Trophoblast cell (in vitro differentiated cells and primary cell): ENCODE measurements around the gene DENND1B.
A peak's percentile ranks its signal among the peaks of the same experiment; 100 is the strongest.

Source experiments
- DNase-seq, 2 donors: peaks; one replicate each; pipeline ENCODE4 v3.0.0-alpha.2; 2016
- H2AFZ ChIP-seq: 2 replicates; pipeline ENCODE4 v1.6.1; 2013; ENCODE audit warnings: low read length, moderate library complexity, mild to moderate bottlenecking; ENCODE audit not compliant: insufficient read depth, poor library complexity
- H2AK5ac ChIP-seq: 2 replicates; pipeline ENCODE4 v1.6.1; 2013; ENCODE audit warnings: mild to moderate bottlenecking, low read length
- H2BK120ac ChIP-seq: 2 replicates; pipeline ENCODE4 v1.6.1; 2013; ENCODE audit warnings: low read length, mild to moderate bottlenecking, moderate library complexity; ENCODE audit not compliant: insufficient read depth, poor library complexity
- H2BK12ac ChIP-seq: 2 replicates; pipeline ENCODE4 v1.6.1; 2013; ENCODE audit warnings: mild to moderate bottlenecking, low read length, moderate library complexity
- H2BK5ac ChIP-seq: 2 replicates; pipeline ENCODE4 v1.6.1; 2013; ENCODE audit warnings: low read length, low read depth, moderate library complexity, mild to moderate bottlenecking; ENCODE audit not compliant: poor library complexity
- H3K14ac ChIP-seq: 2 replicates; pipeline ENCODE4 v1.6.1; 2013; ENCODE audit warnings: mild to moderate bottlenecking, low read length
- H3K18ac ChIP-seq: 2 replicates; pipeline ENCODE4 v1.6.1; 2013; ENCODE audit warnings: mild to moderate bottlenecking, low read length
- H3K23ac ChIP-seq: 2 replicates; pipeline ENCODE4 v1.6.1; 2013; ENCODE audit warnings: low read length
- H3K27ac ChIP-seq: 2 replicates; pipeline ENCODE4 v1.5.1; 2013; ENCODE audit warnings: low read depth, mild to moderate bottlenecking, inconsistent platforms, low read length, moderate library complexity
- H3K27me3 ChIP-seq: 2 replicates; pipeline ENCODE4 v1.6.1; 2013; ENCODE audit warnings: inconsistent platforms, mild to moderate bottlenecking, low read length, moderate library complexity; ENCODE audit not compliant: insufficient read depth
- H3K36me3 ChIP-seq, 2 experiments: 1 replicate in 1 of 2; 2 replicates in 1 of 2; pipeline ENCODE4 v1.6.1; 2013; ENCODE audit warnings: low read length in 2 of 2, mild to moderate bottlenecking in 2 of 2, moderate library complexity in 1 of 2; ENCODE audit not compliant: insufficient read depth in 2 of 2, control insufficient read depth in 1 of 2
- H3K4ac ChIP-seq: 2 replicates; pipeline ENCODE4 v1.6.1; 2013; ENCODE audit warnings: low read depth, mild to moderate bottlenecking, low read length, moderate library complexity
- H3K4me1 ChIP-seq, 2 experiments: 1 replicate in 1 of 2; 2 replicates in 1 of 2; pipeline ENCODE4 v1.6.1; 2013; ENCODE audit warnings: low read length in 2 of 2, mild to moderate bottlenecking in 2 of 2, moderate library complexity in 1 of 2; ENCODE audit not compliant: insufficient read depth in 2 of 2, control insufficient read depth in 1 of 2
- H3K4me2 ChIP-seq: 2 replicates; pipeline ENCODE4 v1.6.1; 2013; ENCODE audit warnings: inconsistent platforms, mild to moderate bottlenecking, low read length, moderate library complexity
- H3K4me3 ChIP-seq: 2 replicates; pipeline ENCODE4 v1.5.1; 2013; ENCODE audit warnings: mild to moderate bottlenecking, low read depth, low read length, inconsistent platforms
- H3K79me1 ChIP-seq: one replicate; pipeline ENCODE4 v1.6.1; 2013; ENCODE audit warnings: low read length
- H3K79me2 ChIP-seq: 2 replicates; pipeline ENCODE4 v1.6.1; 2013; ENCODE audit warnings: low read length, mild to moderate bottlenecking; ENCODE audit not compliant: control insufficient read depth, insufficient read depth, poor library complexity
- H3K9ac ChIP-seq: 2 replicates; pipeline ENCODE4 v1.6.1; 2013; ENCODE audit warnings: mild to moderate bottlenecking, low read length
- H3K9me3 ChIP-seq: 2 replicates; pipeline ENCODE4 v1.6.1; 2013; ENCODE audit warnings: low read depth, mild to moderate bottlenecking, control low read depth, inconsistent platforms, low read length; ENCODE audit not compliant: insufficient read depth
- H4K12ac ChIP-seq: 2 replicates; pipeline ENCODE4 v1.6.1; 2013; ENCODE audit warnings: low read depth, mild to moderate bottlenecking, low read length, moderate library complexity
- H4K8ac ChIP-seq: 2 replicates; pipeline ENCODE4 v1.6.1; 2013; ENCODE audit warnings: low read depth, mild to moderate bottlenecking, low read length, moderate library complexity
- H4K91ac ChIP-seq: one replicate; pipeline ENCODE4 v1.6.1; 2013; ENCODE audit warnings: low read depth, mild to moderate bottlenecking, low read length, moderate library complexity
- WGBS: extraction: QIAGEN DNeasy Blood & Tissue Kit; methylation state at CpG from one replicate; pipeline ENCODE4 v1.1.7; 2013; ENCODE audit warnings: missing lambda C conversion rate; ENCODE audit not compliant: insufficient read length, insufficient coverage; ENCODE audit errors: extremely low coverage; 5-methylcytosine and 5-hydroxymethylcytosine counted together

The DENND1B gene

GRCh38 chr1:197598935-197599334 is 176.3 kb downstream of the DENND1B start:
- Histone ChIP-seq H2BK12ac (no peak overlapping the region), H2BK120ac (no peak overlapping the region), H4K8ac (no peak overlapping the region), H3K79me2 (no peaks in the 10 kb centered on the region), H3K36me3 (no peaks in the 10 kb centered on the region), H3K9me3 (no peaks in the 10 kb centered on the region), H2BK5ac (no peak overlapping the region), H4K91ac (no peak overlapping the region), H3K27ac (no peak overlapping the region), H2AFZ (no peak overlapping the region), H3K14ac (no peak overlapping the region), H3K23ac (no peak overlapping the region), H3K4me1 (no peaks in the 10 kb centered on the region), H3K4ac (no peak overlapping the region), H4K12ac (no peak overlapping the region), H2AK5ac (no peak overlapping the region), H3K79me1 (no peaks in the 10 kb centered on the region), H3K27me3 (no peaks in the 10 kb centered on the region), H3K9ac (no peak overlapping the region), H3K4me3 (no peak overlapping the region), H3K18ac (no peak overlapping the region), H3K4me2 (no peak overlapping the region)
- WGBS, result no CpG with 5 or more reads among the region's 1 CpG
- DNase-seq, result no peak

GRCh38 chr1:197595304-197595904 is 179.9 kb downstream of the DENND1B start:
- Histone ChIP-seq H3K79me2 (no peaks in the 10 kb centered on the region), H3K4me3 (no peak overlapping the region), H2AK5ac (no peak overlapping the region), H3K23ac (peak overlapping the region; percentile 23), H2BK12ac (no peak overlapping the region), H2AFZ (no peak overlapping the region), H4K8ac (no peak overlapping the region), H3K14ac (no peak overlapping the region), H3K18ac (no peak overlapping the region), H3K4ac (no peak overlapping the region), H2BK5ac (no peak overlapping the region), H4K91ac (no peak overlapping the region), H2BK120ac (no peak overlapping the region), H3K4me1 (no peaks in the 10 kb centered on the region), H3K27ac (no peak overlapping the region), H3K9ac (no peak overlapping the region), H3K9me3 (no peaks in the 10 kb centered on the region), H4K12ac (no peak overlapping the region), H3K36me3 (no peaks in the 10 kb centered on the region), H3K79me1 (no peaks in the 10 kb centered on the region), H3K4me2 (no peak overlapping the region), H3K27me3 (no peaks in the 10 kb centered on the region)
- no CpG with 5 or more reads among the region's 5 CpGs for WGBS
- no peak for DNase-seq

GRCh38 chr1:197590687-197591086 is 184.6 kb downstream of the DENND1B start:
- no peak overlapping the region for H2BK120ac ChIP-seq
- no peaks in the 10 kb centered on the region for H3K79me2 ChIP-seq

GRCh38 chr1:197585809-197586208 is 189.5 kb downstream of the DENND1B start:
- no peak overlapping the region for H2AK5ac ChIP-seq
- H3K9me3 ChIP-seq, result no peaks in the 10 kb centered on the region
- no peak overlapping the region for H2AFZ ChIP-seq
- no peak overlapping the region for H3K4ac ChIP-seq
- H3K79me2 ChIP-seq, result no peaks in the 10 kb centered on the region
- H4K91ac ChIP-seq, result no peak overlapping the region
- H3K4me3 ChIP-seq, result no peak overlapping the region
- no peaks in the 10 kb centered on the region for H3K4me1 ChIP-seq
- H3K4me2 ChIP-seq, result no peak overlapping the region
- H2BK120ac ChIP-seq, result no peak overlapping the region
- H3K36me3 ChIP-seq, result no peaks in the 10 kb centered on the region
- H4K8ac ChIP-seq, result no peak overlapping the region
- no peak overlapping the region for H3K27ac ChIP-seq
- DNase-seq, result no peak
- no peak overlapping the region for H3K18ac ChIP-seq
- H3K14ac ChIP-seq, result no peak overlapping the region
- no peak overlapping the region for H2BK5ac ChIP-seq
- no peaks in the 10 kb centered on the region for H3K79me1 ChIP-seq
- no peaks in the 10 kb centered on the region for H3K27me3 ChIP-seq
- H2BK12ac ChIP-seq, result no peak overlapping the region
- no peak overlapping the region for H3K9ac ChIP-seq
- H3K23ac ChIP-seq, result no peak overlapping the region
- no peak overlapping the region for H4K12ac ChIP-seq
- WGBS, result no CpG with 5 or more reads among the region's 1 CpG

More at GRCh38 chr1:197590687-197591086, 184.6 kb downstream of the DENND1B start:
- Histone ChIP-seq H2BK5ac (no peak overlapping the region), H3K9ac (no peak overlapping the region), H2BK12ac (no peak overlapping the region), H3K14ac (no peak overlapping the region), H4K91ac (no peak overlapping the region), H3K79me1 (no peaks in the 10 kb centered on the region), H3K4me1 (no peaks in the 10 kb centered on the region), H4K12ac (no peak overlapping the region), H3K9me3 (no peaks in the 10 kb centered on the region), H3K4me2 (no peak overlapping the region), H4K8ac (no peak overlapping the region), H2AK5ac (no peak overlapping the region), H3K36me3 (no peaks in the 10 kb centered on the region), H3K27ac (no peak overlapping the region), H3K4ac (no peak overlapping the region), H3K23ac (no peak overlapping the region), H2AFZ (no peak overlapping the region), H3K4me3 (no peak overlapping the region), H3K18ac (no peak overlapping the region), H3K27me3 (no peaks in the 10 kb centered on the region)
- DNase-seq, result no peak
- no CpG with 5 or more reads among the region's 2 CpGs for WGBS
